OCI-LY3 (cell line): ENCODE measurements around the gene TRPV4.

Experiments used
- CTCF ChIP-seq: fragments of 200-600, 300-600 bp; sonication (generic); IDR thresholded peaks from 2 replicates; pipeline ENCODE4 v1.5.1; 2014; ENCODE audit warnings: antibody characterized with exemption, low read length, low read depth
- EZH2phosphoT487 ChIP-seq: fragments of 200-600 bp; shearing (Covaris generic); IDR thresholded peaks from 2 replicates; pipeline ENCODE4 v1.6.1; 2018; ENCODE audit warnings: antibody characterized with exemption, mixed run types, low read depth

GRCh38 chr12:109752117-109753053 lies 80.8 kb downstream of the TRPV4 start:
- TF ChIP-seq CTCF (no peak), EZH2phosphoT487 (no peak)
